Heart right ventricle (tissue), 16 donors: ENCODE results near the gene TMEM200B. TPM values are rescaled to one million over a fixed set of nuclear protein-coding genes. Genes with fewer than 3 reads are reported as not detected.
A peak's percentile ranks its signal among the peaks of the same experiment; 100 is the strongest.
"Not testable (repeated sequence)": the region's sequence is repeated elsewhere in the genome, so short reads cannot be mapped to it uniquely, and the experiment has no call there.

Source experiments
- ATAC-seq, 8 donors: fragments of 200-7000 bp; cut with Tn5 transposase; one replicate each; pipeline ENCODE4 v1.9.1; 2020; ENCODE audit warnings: mild to moderate bottlenecking in 8 of 8, moderate library complexity in 8 of 8, moderate number of reproducible peaks in 1 of 8
- DNase-seq, 2 donors: peaks; one replicate each; pipeline ENCODE4 v3.0.0-alpha.2; 2020
- H3K27ac ChIP-seq, 10 donors: fragments of 200-600 bp; sonication (generic) in 2 of 10; one replicate each; pipeline versions ENCODE4 v1.5.0 to v1.8.0; 2020 to 2022; ENCODE audit warnings: mild to moderate bottlenecking in 3 of 10
- H3K27me3 ChIP-seq, 7 donors: fragments of 200-600 bp; one replicate each; pipeline ENCODE4 v1.8.0; 2021 to 2022; ENCODE audit warnings: mild to moderate bottlenecking in 2 of 7
- H3K36me3 ChIP-seq, 9 donors: fragments of 200-600 bp; sonication (generic) in 1 of 9; one replicate each; pipeline versions ENCODE4 v1.5.0 to v1.8.0; 2020 to 2022; ENCODE audit warnings: mild to moderate bottlenecking in 2 of 9
- H3K4me1 ChIP-seq, 9 donors: fragments of 200-600 bp; sonication (generic) in 1 of 9; one replicate each; pipeline versions ENCODE4 v1.5.0 to v1.8.0; 2020 to 2022; ENCODE audit warnings: mild to moderate bottlenecking in 4 of 9
- H3K4me3 ChIP-seq, 10 donors: fragments of 200-600 bp; sonication (generic) in 2 of 10; one replicate each; pipeline versions ENCODE4 v1.5.0 to v1.8.0; 2020 to 2022; ENCODE audit warnings: mild to moderate bottlenecking in 7 of 10, moderate library complexity in 2 of 10
- H3K9me3 ChIP-seq, 11 donors: fragments of 200-600 bp in 10 of 11; sonication (generic) in 2 of 11; one replicate each; pipeline versions ENCODE4 v1.5.0 to v1.8.0; 2013 to 2022; ENCODE audit warnings: mild to moderate bottlenecking in 2 of 11, control low read depth in 1 of 11, moderate library complexity in 1 of 11
- CTCF ChIP-seq, 9 donors: fragments of 200-600 bp; sonication (generic) in 2 of 9; IDR thresholded peaks; one replicate each; pipeline versions ENCODE4 v1.5.0 to v1.8.0; 2021 to 2022; ENCODE audit warnings: antibody characterized with exemption in 9 of 9, mild to moderate bottlenecking in 5 of 9, moderate library complexity in 1 of 9
- WGBS, 2 donors: extraction: QIAGEN DNeasy Blood & Tissue Kit; methylation state at CpG; one replicate each; pipeline ENCODE4 v1.1.7; 2013; ENCODE audit warnings: inconsistent platforms in 1 of 2; 5-methylcytosine and 5-hydroxymethylcytosine counted together
- intact Hi-C, 10 donors: fragments of 100-400 bp; cut with DNase I; formaldehyde crosslinking; loops; one replicate each; pipeline versions ENCODE4 v1.11.1 to v1.14.2; 2022
- polyA plus RNA-seq, 2 donors: library from polyadenylated mRNA; stranded (reverse); fragments of 200-250 nt; gene quantifications; one replicate each; pipeline ENCODE4 v1.2.3, GENCODE V29; 2013
- total RNA-seq, 10 donors: library from RNA; stranded (reverse); fragmentation: NEBNext Ultra II Directional in 3 of 10; extraction: Animal tissue kit (Norgen Biotek cat#: 25700) in 3 of 10; gene quantifications; one replicate each; pipeline versions ENCODE4 v1.2.1 to v1.2.4, GENCODE V29; 2021 to 2023
- donor health status: Arrhythmogenic right ventricular cardiomyopathy.
- donor health status: ischemic (EF 13 %, LVEDD 7.1; RV severe dilation, severe dysfunction).
- donor health status: healthy with polysubstance abuse.
- donor health status: DM: no; HTN: yes; CAD: no.
- donor health status: DM: no; HTN: no; CAD: no.
- donor health status: ischemic (EF 25% LVEDD 6.9; RV normal size, moderate dysfunction).
- donor health status: ischemic (EF 25% LVEDD 5.7; RV mildly dilated, moderate dysfunction).
- donor health status: healthy.
- donor health status: DM: yes; HTN: yes; CAD: no.
- donor health status: Ischemic cardiomyopathy.
- donor health status: ischemic (EF 35%, LVEDD 5.7; RV mildly dilated, moderate dysfunction).
- donor health status: nonischemic (EF 11% LVEDD 7.7; RV severe dilation, severe dysfunction).
- donor health status: DM: yes; HTN: yes; CAD: no.
- donor health status: PGD.
- donor health status: ischemic (EF 29% LVEDD 5.4; RV normal size, mild dysfunction).
- donor health status: nonischemic (EF 23%, LVEDD 6.1; RV moderate dilation, normal function).

TMEM200B gene
- total and polyA plus RNA-seq, 12 donors, result 0.79 to 3.3 (median 1.6) TPM

GRCh38 chr1:29156543-29157268 lies 33.0 kb upstream of the TMEM200B start:
- peak in 7 of 8 donors; percentile 55 to 83 (median 69) for ATAC-seq

GRCh38 chr1:29152046-29152805 lies 28.5 kb upstream of the TMEM200B start:
- Histone ChIP-seq H3K9me3 (no peaks in the 10 kb centered on the region), H3K36me3 (peaks cover 4 to 100% (median 87%) of the 10 kb centered on the region in 9 donors), H3K27me3 (no peaks in the 10 kb centered on the region), H3K4me1 (peaks cover 7 to 19% (median 16%) of the 10 kb centered on the region in 9 donors), H3K27ac (no peak overlapping the region), H3K4me3 (no peak overlapping the region)
- intact Hi-C loops, result no loop called here
- no peak for TF ChIP-seq CTCF (IDR thresholded peaks at IDR 0.05)
- WGBS, 2 donors, result 82 to 84% methylated on average over 8 of the region's 8 CpGs
- DNase-seq, result no peak
- ATAC-seq, result no peak

More at GRCh38 chr1:29156543-29157268, 33.0 kb upstream of the TMEM200B start:
- no peak for DNase-seq
- Histone ChIP-seq H3K4me1 (peaks cover 7 to 46% (median 39%) of the 10 kb centered on the region in 9 donors), H3K27ac (peak overlapping the region in 8 of 10 donors; percentile 37 to 74 (median 46)), H3K27me3 (no peaks in the 10 kb centered on the region), H3K36me3 (peaks cover 0 to 100% (median 62%) of the 10 kb centered on the region in 9 donors), H3K4me3 (no peak overlapping the region), H3K9me3 (no peaks in the 10 kb centered on the region)
- 21% methylated on average over 10 of the region's 10 CpGs for WGBS, 2 donors
- TF ChIP-seq CTCF (IDR thresholded peaks at IDR 0.05), result no peak
- intact Hi-C loops, result loop anchor here in 1 of 10 donors (5.0 kb wide), 1 partner anchor 1089 kb away; no protein-coding TSS in a partner anchor

- WGBS, 2 donors, result 98 to 99% methylated on average over 9 of the region's 9 CpGs
- peaks cover 4 to 100% (median 90%) of the 10 kb centered on the region in 9 donors for H3K36me3 ChIP-seq
- H3K27ac ChIP-seq, ATAC-seq, H3K27me3 ChIP-seq, H3K4me3 ChIP-seq, intact Hi-C loops, H3K4me1 ChIP-seq, H3K9me3 ChIP-seq, DNase-seq: not testable (repeated sequence)
Measured at GRCh38 chr1:29150346-29150745, 26.6 kb upstream of the TMEM200B start.

GRCh38 chr1:29148656-29149491 lies 25.2 kb upstream of the TMEM200B start:
- intact Hi-C loops, result no loop called here
- TF ChIP-seq CTCF (IDR thresholded peaks at IDR 0.05), result no peak
- no peak for DNase-seq

More at GRCh38 chr1:29148656-29149491, 25.2 kb upstream of the TMEM200B start:
- Histone ChIP-seq H3K27ac (no peak overlapping the region), H3K9me3 (no peaks in the 10 kb centered on the region), H3K27me3 (no peaks in the 10 kb centered on the region), H3K4me1 (peaks cover 0 to 8% (median 0%) of the 10 kb centered on the region in 9 donors), H3K4me3 (no peak overlapping the region), H3K36me3 (peaks cover 4 to 99% (median 80%) of the 10 kb centered on the region in 9 donors)
- ATAC-seq, result no peak
- WGBS, 2 donors, result 96 to 97% methylated on average over 34 to 35 of the region's 35 CpGs
